IMR-90 (cell line): ENCODE data around the gene CTDSPL. TPM values are rescaled to one million over a fixed set of nuclear protein-coding genes. Genes with fewer than 3 reads are reported as not detected.

Experiments used
- ATAC-seq: fragments of 200-7000 bp; cut with Tn5 transposase; 2 replicates; pipeline ENCODE4 v1.9.1; 2020; ENCODE audit warnings: low read depth, mild to moderate bottlenecking, moderate library complexity
- BruUV-seq: library from RNA; stranded (reverse); fragments of 400-500 nt; replicated peaks from 2 replicates; lab custom pipeline; 2021; lab: Mats Ljungman, UMichigan
- CTCF ChIA-PET: fragments of 300-600 bp; formaldehyde crosslinking; extraction: SDS; loops from one replicate; lab custom pipeline; 2021; ENCODE audit warnings: antibody characterized with exemption; lab: Yijun Ruan, JAX
- POLR2A ChIA-PET: fragments of 300-600 bp; sonication (Branson Sonifier 250); formaldehyde crosslinking; loops from one replicate; lab custom pipeline; 2022; ENCODE audit warnings: antibody characterized with exemption; ENCODE audit not compliant: unreplicated experiment; lab: Charles Lee
- DNase-seq: peaks from one replicate; pipeline ENCODE4 v3.0.0; 2013
- H2AFZ ChIP-seq: replicated peaks from 2 replicates; pipeline ENCODE3; 2013; ENCODE audit warnings: low read length, mild to moderate bottlenecking; ENCODE audit not compliant: poor library complexity
- H2AK5ac ChIP-seq: 2 replicates; pipeline ENCODE4 v1.6.1; 2013; ENCODE audit warnings: low read depth, low read length, inconsistent platforms
- H2AK9ac ChIP-seq: replicated peaks from 2 replicates; pipeline ENCODE3; 2013; ENCODE audit warnings: mild to moderate bottlenecking, low read depth, low read length, moderate library complexity; ENCODE audit not compliant: poor library complexity
- H2BK120ac ChIP-seq: 2 replicates; pipeline ENCODE4 v1.6.1; 2013; ENCODE audit warnings: low read depth, low read length, inconsistent platforms
- H2BK15ac ChIP-seq: 3 replicates; pipeline ENCODE4 v1.6.1; 2013; ENCODE audit warnings: low read depth, low read length, inconsistent platforms
- H2BK20ac ChIP-seq: 2 replicates; pipeline ENCODE4 v1.6.1; 2013; ENCODE audit warnings: low read depth, mild to moderate bottlenecking, inconsistent platforms, low read length, moderate library complexity
- H2BK5ac ChIP-seq: 2 replicates; pipeline ENCODE4 v1.6.1; 2013; ENCODE audit warnings: mild to moderate bottlenecking, low read depth, low read length, inconsistent platforms; ENCODE audit not compliant: poor library complexity, severe bottlenecking
- H3K14ac ChIP-seq: replicated peaks from 2 replicates; pipeline ENCODE4 v1.6.1; 2013; ENCODE audit warnings: low read depth, low read length, inconsistent platforms
- H3K18ac ChIP-seq: 2 replicates; pipeline ENCODE4 v1.6.1; 2013; ENCODE audit warnings: low read depth, low read length, control low read depth
- H3K23ac ChIP-seq: 2 replicates; pipeline ENCODE4 v1.6.1; 2013; ENCODE audit warnings: low read depth, low read length, inconsistent platforms
- H3K27ac ChIP-seq: 2 replicates; pipeline ENCODE4 v1.5.1; 2013; ENCODE audit warnings: mild to moderate bottlenecking, control low read depth, low read length; ENCODE audit not compliant: insufficient read depth
- H3K27me3 ChIP-seq: 2 replicates; pipeline ENCODE4 v1.6.1; 2013; ENCODE audit warnings: low read length; ENCODE audit not compliant: control insufficient read depth, insufficient read depth
- H3K36me3 ChIP-seq: 2 replicates; pipeline ENCODE4 v1.6.1; 2013; ENCODE audit warnings: low read length, mixed read lengths; ENCODE audit not compliant: control insufficient read depth, insufficient read depth
- H3K4ac ChIP-seq: 2 replicates; pipeline ENCODE4 v1.6.1; 2013; ENCODE audit warnings: low read depth, low read length, inconsistent platforms
- H3K4me1 ChIP-seq: 2 replicates; pipeline ENCODE4 v1.6.1; 2013; ENCODE audit warnings: low read length, mixed read lengths; ENCODE audit not compliant: control insufficient read depth, insufficient read depth
- H3K4me2 ChIP-seq: 2 replicates; pipeline ENCODE4 v1.6.1; 2013; ENCODE audit warnings: low read depth, mild to moderate bottlenecking, control low read depth, low read length, moderate library complexity
- H3K4me3 ChIP-seq: 2 replicates; pipeline ENCODE4 v1.5.1; 2013; ENCODE audit warnings: low read depth, mild to moderate bottlenecking, control low read depth, low read length, moderate library complexity; ENCODE audit not compliant: insufficient read depth
- H3K56ac ChIP-seq: 2 replicates; pipeline ENCODE4 v1.6.1; 2013; ENCODE audit warnings: low read length, inconsistent platforms; ENCODE audit not compliant: insufficient read depth; ENCODE audit errors: extremely low read depth
- H3K79me1 ChIP-seq, 2 experiments: 2 replicates each; pipeline ENCODE4 v1.6.1; 2013; ENCODE audit warnings: low read length in 2 of 2, inconsistent platforms in 1 of 2, low read depth in 1 of 2
- H3K9ac ChIP-seq: 2 replicates; pipeline ENCODE4 v1.6.1; 2013; ENCODE audit warnings: low read depth, low read length, control low read depth
- H3K9me1 ChIP-seq: 2 replicates; pipeline ENCODE4 v1.6.1; 2013; ENCODE audit warnings: low read length, inconsistent platforms; ENCODE audit not compliant: insufficient read depth
- H3K9me3 ChIP-seq: 2 replicates; pipeline ENCODE4 v1.6.1; 2013; ENCODE audit warnings: low read length; ENCODE audit not compliant: control insufficient read depth, insufficient read depth
- H4K20me1 ChIP-seq: 2 replicates; pipeline ENCODE4 v1.6.1; 2013; ENCODE audit warnings: low read length, inconsistent platforms; ENCODE audit not compliant: insufficient read depth
- H4K5ac ChIP-seq: 2 replicates; pipeline ENCODE4 v1.6.1; 2013; ENCODE audit warnings: mild to moderate bottlenecking, low read depth, low read length, control low read depth
- H4K8ac ChIP-seq, 2 experiments: 2 replicates each; pipeline ENCODE4 v1.6.1; 2013; ENCODE audit warnings: low read depth in 2 of 2, low read length in 2 of 2, control low read depth in 1 of 2, inconsistent platforms in 1 of 2
- H4K91ac ChIP-seq: 2 replicates; pipeline ENCODE4 v1.6.1; 2013; ENCODE audit warnings: low read depth, low read length, inconsistent platforms; ENCODE audit not compliant: insufficient read depth
- CEBPB ChIP-seq: IDR thresholded peaks from 2 replicates; pipeline ENCODE4 v1.6.1; 2012; ENCODE audit warnings: low read depth, low read length, improper control_type of control experiment
- NFE2L2 ChIP-seq: fragments of 150-350 bp; IDR thresholded peaks from 2 replicates; pipeline ENCODE4 v1.6.1; 2016; ENCODE audit warnings: low read depth, mild to moderate bottlenecking, low read length
- POLR2A ChIP-seq: IDR thresholded peaks from 2 replicates; pipeline ENCODE4 v1.6.1; 2012; ENCODE audit warnings: mild to moderate bottlenecking, low read depth, low read length
- WGBS, 2 experiments: methylation state at CpG; one replicate each; pipeline versions ENCODE4 v1.1.5 to v1.1.7; 2013; ENCODE audit warnings: missing lambda C conversion rate in 2 of 2; ENCODE audit not compliant: insufficient read length in 1 of 2; ENCODE audit errors: extremely low coverage in 2 of 2; 5-methylcytosine and 5-hydroxymethylcytosine counted together
- dilution Hi-C: fragments of 300-500 bp; cut with HindIII; formaldehyde crosslinking; loops from one replicate; pipeline ENCODE4 v1.14.3; 2018; ENCODE audit warnings: low sequenced_read_pairs; ENCODE audit not compliant: unreplicated experiment
- in situ Hi-C: fragments of 300-500 bp; cut with MboI; formaldehyde crosslinking; loops from 3 replicates; pipeline ENCODE4 v1.14.3; 2019; ENCODE audit warnings: low sequenced_read_pairs, inconsistent platforms, mixed read lengths
- intact Hi-C: fragments of 100-400 bp; cut with micrococcal nuclease; formaldehyde crosslinking; loops from 2 replicates; pipeline ENCODE4 v1.10.0; 2022
- polyA plus RNA-seq, 3 experiments: library from polyadenylated mRNA; depleted of rRNA; stranded (reverse); fragments of >200 nt; gene quantifications; 2 replicates each; pipeline ENCODE4 v1.2.3, GENCODE V29; 2012; ENCODE audit warnings: low replicate concordance in 1 of 3
- total RNA-seq: library from RNA; depleted of rRNA; stranded (reverse); fragments of >200 nt; gene quantifications from 2 replicates; pipeline ENCODE4 v1.2.3, GENCODE V29; 2012

The CTDSPL gene
- total and polyA plus RNA-seq, 2 of the 4 experiments (the other 2 are of a cell fraction), result 24.5 to 29.0 TPM

- TF ChIP-seq POLR2A, result no peak
Measured at GRCh38 chr3:37849146-37849923, 12.3 kb upstream of the CTDSPL start (continued).

GRCh38 chr3:37852097-37852496 lies 9.6 kb upstream of the CTDSPL start:
- TF ChIP-seq CEBPB (peak; percentile 69), NFE2L2 (no peak)
- Histone ChIP-seq H4K5ac (no peak overlapping the region), H3K27ac (no peak overlapping the region), H3K27me3 (no peaks in the 10 kb centered on the region), H3K9me1 (peaks cover 3% of the 10 kb centered on the region), H4K20me1 (peaks cover 8% of the 10 kb centered on the region), H3K79me1 (peaks cover 0 to 13% of the 10 kb centered on the region in 2 experiments; a peak in 2 of 4 replicates), H4K91ac (no peak overlapping the region), H3K18ac (no peak overlapping the region), H3K36me3 (peaks cover 7% of the 10 kb centered on the region; the same call in 1 of the 2 replicates), H2AFZ (no peak overlapping the region), H3K4me2 (no peak overlapping the region), H2BK20ac (no peak overlapping the region), H3K9ac (no peak overlapping the region), H2BK15ac (no peak overlapping the region), H3K23ac (no peak overlapping the region), H3K9me3 (no peaks in the 10 kb centered on the region), H2AK9ac (no peak overlapping the region), H2BK120ac (no peak overlapping the region), H3K56ac (no peak overlapping the region), H2AK5ac (no peak overlapping the region), H4K8ac (no peak overlapping the region), H3K4me1 (peaks cover 5% of the 10 kb centered on the region; the same call in 1 of the 2 replicates), H3K4me3 (no peak overlapping the region), H2BK5ac (no peak overlapping the region), H3K4ac (no peak overlapping the region), H3K14ac (no peak overlapping the region)
- dilution Hi-C loops (no loop called here), in situ Hi-C loops (no loop called here), intact Hi-C loops (no loop called here)
- WGBS, 2 experiments, result no CpG with 5 or more reads among the region's 1 CpG
- no TSS peak for BruUV-seq
- DNase-seq (peak; percentile 67), ATAC-seq (no peak; the same call in 1 of the 2 replicates)
- ChIA-PET CTCF (interaction anchor here (1.0 to 1.7 kb wide), 3 partner anchors 116 to 152 kb away, joined by 3 to 7 read pairs (median 4); no protein-coding TSS in a partner anchor), POLR2A (no interaction called here)
